Measurements from ENCODE around the gene ADGRB3.

ADGRB3 gene

GRCh38 chr6:69096681-69097080 is 461.6 kb downstream of the ADGRB3 start:
- DNase-seq: no peak
- Mint-ChIP-seq H3K4me1 (no peaks in the 10 kb centered on the region), H3K36me3 (ENCODE audit: low read depth) (no peaks in the 10 kb centered on the region), H3K9me3 (no peaks in the 10 kb centered on the region), H3K27ac (no peak overlapping the region), H3K27me3 (ENCODE audit: low read depth, poor library complexity) (peaks cover 8% of the 10 kb centered on the region), H3K4me3 (no peak overlapping the region)
- no peak for TF ChIP-seq CTCF (IDR thresholded peaks at IDR 0.05)

GRCh38 chr6:69097948-69098347 is 462.9 kb downstream of the ADGRB3 start:
- H3K27me3 Mint-ChIP-seq (ENCODE audit: low read depth, poor library complexity): peaks cover under 1% of the 10 kb centered on the region
- no peak for TF ChIP-seq CTCF (IDR thresholded peaks at IDR 0.05)
- H3K9me3 Mint-ChIP-seq: no peaks in the 10 kb centered on the region
- no peaks in the 10 kb centered on the region for H3K4me1 Mint-ChIP-seq
- no peak for DNase-seq
- H3K4me3 Mint-ChIP-seq: no peak overlapping the region
- H3K27ac Mint-ChIP-seq: no peak overlapping the region
- no peaks in the 10 kb centered on the region for H3K36me3 Mint-ChIP-seq (ENCODE audit: low read depth)

GRCh38 chr6:69098910-69099309 is 463.8 kb downstream of the ADGRB3 start:
- Mint-ChIP-seq H3K4me3 (no peak overlapping the region), H3K27ac (no peak overlapping the region), H3K4me1 (no peaks in the 10 kb centered on the region), H3K36me3 (ENCODE audit: low read depth) (no peaks in the 10 kb centered on the region), H3K9me3 (no peaks in the 10 kb centered on the region), H3K27me3 (ENCODE audit: low read depth, poor library complexity) (no peaks in the 10 kb centered on the region)
- TF ChIP-seq CTCF (IDR thresholded peaks at IDR 0.05): no peak
- DNase-seq: no peak

- no peak for DNase-seq
- no peak for TF ChIP-seq CTCF (IDR thresholded peaks at IDR 0.05)
- Mint-ChIP-seq H3K27ac (no peak overlapping the region), H3K4me1 (no peaks in the 10 kb centered on the region), H3K4me3 (no peak overlapping the region), H3K36me3 (ENCODE audit: low read depth) (no peaks in the 10 kb centered on the region), H3K27me3 (ENCODE audit: low read depth, poor library complexity) (peaks cover 3% of the 10 kb centered on the region), H3K9me3 (no peaks in the 10 kb centered on the region)
Measured at GRCh38 chr6:69100772-69101171, 465.7 kb downstream of the ADGRB3 start.

GRCh38 chr6:69102416-69102815 is 467.3 kb downstream of the ADGRB3 start:
- Mint-ChIP-seq H3K4me3 (no peak overlapping the region), H3K27me3 (ENCODE audit: low read depth, poor library complexity) (peaks cover 3% of the 10 kb centered on the region), H3K36me3 (ENCODE audit: low read depth) (no peaks in the 10 kb centered on the region), H3K9me3 (no peaks in the 10 kb centered on the region), H3K4me1 (no peaks in the 10 kb centered on the region), H3K27ac (no peak overlapping the region)
- TF ChIP-seq CTCF (IDR thresholded peaks at IDR 0.05): no peak
- no peak for DNase-seq

GRCh38 chr6:69105288-69105687 is 470.2 kb downstream of the ADGRB3 start:
- Mint-ChIP-seq H3K4me1 (no peaks in the 10 kb centered on the region), H3K27me3 (ENCODE audit: low read depth, poor library complexity) (peaks cover 3% of the 10 kb centered on the region), H3K4me3 (no peak overlapping the region), H3K27ac (no peak overlapping the region), H3K9me3 (no peaks in the 10 kb centered on the region), H3K36me3 (ENCODE audit: low read depth) (no peaks in the 10 kb centered on the region)
- DNase-seq: no peak
- TF ChIP-seq CTCF (IDR thresholded peaks at IDR 0.05): no peak
